ENCODE measurements around the gene DNAAF2. TPM values are rescaled to one million over a fixed set of nuclear protein-coding genes. Genes with fewer than 3 reads are reported as not detected.
A peak's percentile ranks its signal among the peaks of the same experiment; 100 is the strongest.
"Not testable (repeated sequence)": the region's sequence is repeated elsewhere in the genome, so short reads cannot be mapped to it uniquely, and the experiment has no call there.

DNAAF2 gene
- total and polyA plus RNA-seq, 2 of the 8 experiments (the other 6 are each of a cell fraction or from before 2014, with no cell fraction given): 12.2 to 30.0 TPM

DNA sequence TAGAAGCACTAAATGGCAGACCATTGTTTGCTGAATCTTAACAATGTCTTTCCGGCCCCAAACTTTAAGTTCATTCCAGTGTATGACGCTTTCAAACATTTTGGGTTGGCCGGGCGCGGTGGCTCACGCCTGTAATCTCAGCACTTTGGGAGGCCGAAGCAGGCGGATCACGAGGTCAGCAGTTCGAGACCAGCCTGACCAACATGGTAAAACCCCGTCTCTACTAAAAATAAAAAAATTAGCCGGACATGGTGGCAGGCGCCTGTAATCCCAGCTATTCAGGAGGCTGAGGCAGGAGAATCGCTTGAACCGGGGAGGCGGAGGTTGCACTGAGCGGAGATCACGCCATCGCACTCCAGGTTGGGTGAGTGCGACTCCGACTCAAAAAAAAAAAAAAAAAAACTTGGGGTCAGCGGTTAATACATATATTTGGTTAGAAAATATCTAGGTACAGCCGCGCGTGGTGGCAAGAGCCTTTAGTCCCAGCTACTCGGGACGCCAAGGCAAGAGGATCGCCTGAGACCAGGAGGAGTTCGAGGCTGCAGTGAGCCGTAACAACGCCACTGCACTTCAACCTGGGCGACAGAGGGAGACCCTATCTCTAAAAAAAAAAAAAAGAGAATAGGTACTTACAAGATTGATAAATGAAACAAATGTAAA lies 49.9 kb downstream of the DNAAF2 start:
- Histone ChIP-seq H3K4me3 (ENCODE audit: extremely low read depth in 1 of 4, insufficient read depth in 2 of 4, low read depth in 3 of 4, low read length in 4 of 4) (peak overlapping the region; percentile 98 to 100 (median 98)), H3K27ac (ENCODE audit: low read depth, low read length) (peak overlapping the region; percentile 96), H3K18ac (ENCODE audit: extremely low read depth, low read length) (0 out of 2 replicates have a peak overlapping the region, but pooled peaks have one; percentile 39), H3K4me2 (ENCODE audit: insufficient read depth in 1 of 2, low read depth in 2 of 2, low read length in 2 of 2) (peak overlapping the region; percentile 68 to 78), H2BK5ac (ENCODE audit: low read depth, low read length) (peak overlapping the region; percentile 95; the same call in 1 of the 2 replicates), H3K36me3 (ENCODE audit: control insufficient read depth in 2 of 4, insufficient read depth in 4 of 4, low read length in 3 of 4) (peaks cover 0 to 37% (median 18%) of the 10 kb centered on the region in 4 experiments; a peak in 6 of 8 replicates), H3K79me2 (ENCODE audit: control insufficient read depth in 1 of 2, insufficient read depth in 2 of 2, low read length in 2 of 2) (peaks cover 23 to 56% of the 10 kb centered on the region in 2 experiments), H3K9ac (replicated peaks in 1 of 4; ENCODE audit: extremely low read depth in 1 of 4, low read depth in 3 of 4, low read length in 3 of 4) (peak overlapping the region; percentile 96 to 99 (median 98)), H3K56ac (replicated peaks; ENCODE audit: insufficient read length, low read depth, low read length) (peak overlapping the region; percentile 57), H4K20me1 (replicated peaks in 1 of 2; ENCODE audit: control insufficient read depth in 1 of 2, insufficient read depth in 2 of 2, low read length in 2 of 2) (peaks cover 11 to 24% of the 10 kb centered on the region in 2 experiments), H4K8ac (ENCODE audit: extremely low read depth, insufficient read depth, low read length) (peak overlapping the region; percentile 19; the same call in 1 of the 2 replicates)
- FAIRE-seq; H3K79me1 ChIP-seq (ENCODE audit: low read depth, low read length); H3K23ac ChIP-seq (ENCODE audit: insufficient read length); H2BK20ac ChIP-seq (ENCODE audit: low read length); H2AFZ ChIP-seq (ENCODE audit: low read length); H3K4me1 ChIP-seq (replicated peaks in 1 of 4; ENCODE audit: control insufficient read depth in 3 of 4, insufficient read depth in 4 of 4, low read length in 3 of 4); H3K4ac ChIP-seq (replicated peaks; ENCODE audit: insufficient read length, low read depth, low read length); H4K91ac ChIP-seq (replicated peaks; ENCODE audit: insufficient read length, low read length); H2BK15ac ChIP-seq (ENCODE audit: low read length); H4K5ac ChIP-seq (ENCODE audit: insufficient read length, low read depth, low read length); H2AK5ac ChIP-seq (ENCODE audit: low read depth, low read length); H3K23me2 ChIP-seq (ENCODE audit: low read depth, low read length); DNase-seq (ENCODE audit: low read depth in 1 of 2, low spot score in 2 of 2); H3K9me3 ChIP-seq (ENCODE audit: insufficient read depth in 2 of 2, low read depth in 1 of 2, low read length in 1 of 2); H2BK120ac ChIP-seq (replicated peaks; ENCODE audit: low read depth, low read length); H3K14ac ChIP-seq (ENCODE audit: insufficient read length); H2BK12ac ChIP-seq (ENCODE audit: low read depth, low read length); H3K27me3 ChIP-seq (replicated peaks in 1 of 4; ENCODE audit: control insufficient read depth in 3 of 4, extremely low read depth in 1 of 4, insufficient read depth in 3 of 4, low read length in 3 of 4): not testable (repeated sequence)
- ChIA-PET CTCF (ENCODE audit: partially characterized antibody) (interaction anchor here (1.2 to 2.8 kb wide), 4 partner anchors 13 to 124 kb away, joined by 3 to 18 read pairs (median 6); partner anchors contain the start of gene LRR1), POLR2A (ENCODE audit: partially characterized antibody) (interaction anchor here (0.7 to 11.0 kb wide), 24 partner anchors 8 to 1016 kb away, joined by 3 to 169 read pairs (median 4); partner anchors contain the start of genes DNAAF2, KLHDC1, KLHDC2 and LRR1)
- 4% methylated on average over 31 of the region's 32 CpGs; no CpG with 5 or more reads in 1 of the 2 experiments for WGBS, 2 experiments (ENCODE audit: extremely low coverage in 1 of 2, insufficient coverage in 1 of 2, insufficient read length in 1 of 2, insufficient replicate concordance in 2 of 2, low coverage in 1 of 2, low lambda C conversion rate in 2 of 2, missing lambda C conversion rate in 1 of 2)
- TF ChIP-seq CHD1 (IDR thresholded peaks at IDR 0.05; ENCODE audit: low read depth, low read length) (peak; percentile 60; the same call in 1 of the 2 replicates), POLR2AphosphoS5 (IDR thresholded peaks at IDR 0.05; ENCODE audit: low read depth, low read length) (peak; percentile 17; the same call in 1 of the 2 replicates)

Data from H1 (cell line).